SK-N-SH (cell line): ENCODE measurements around the gene IGFL4.

Experiments
- CHD2 ChIP-seq: fragments of 150-350 bp; IDR thresholded peaks from 2 replicates; pipeline ENCODE4 v1.6.1; 2018; ENCODE audit warnings: low read length; ENCODE audit not compliant: partially characterized antibody
- CTCF ChIP-seq: fragments of 200-600 bp; sonication (generic); IDR thresholded peaks from 2 replicates; pipeline ENCODE4 v1.6.1; 2017; ENCODE audit warnings: antibody characterized with exemption, mild to moderate bottlenecking, moderate library complexity
- EP300 ChIP-seq, 2 experiments: IDR thresholded peaks; 2 replicates each; pipeline versions ENCODE4 v1.4.0 to v1.6.1; 2012; ENCODE audit warnings: borderline replicate concordance in 1 of 2, low read depth in 1 of 2, low read length in 1 of 2
- EZH2phosphoT487 ChIP-seq: fragments of 200-600 bp; sonication (generic); IDR thresholded peaks from 2 replicates; pipeline ENCODE4 v1.6.1; 2017; ENCODE audit warnings: low read depth, mixed run types, mild to moderate bottlenecking, antibody characterized with exemption, moderate library complexity, borderline replicate concordance
- IRF3 ChIP-seq: fragments of 150-350 bp; IDR thresholded peaks from 2 replicates; pipeline ENCODE4 v1.6.1; 2016; ENCODE audit warnings: mild to moderate bottlenecking, low read depth, low read length
- MEF2A ChIP-seq: IDR thresholded peaks from 2 replicates; pipeline ENCODE4 v1.4.0; 2012; ENCODE audit warnings: low read depth, borderline replicate concordance
- POLR2AphosphoS5 ChIP-seq: IDR thresholded peaks from 2 replicates; pipeline ENCODE4 v1.6.1; 2012; ENCODE audit warnings: low read depth, low read length
- TAF1 ChIP-seq: IDR thresholded peaks from 2 replicates; pipeline ENCODE4 v1.6.1; 2012; ENCODE audit warnings: low read depth, mild to moderate bottlenecking, low read length, moderate library complexity, borderline replicate concordance
- USF2 ChIP-seq: fragments of 150-350 bp; IDR thresholded peaks from 2 replicates; pipeline ENCODE4 v1.6.1; 2017; ENCODE audit warnings: antibody characterized with exemption, low read length, low read depth, borderline replicate concordance
- YY1 ChIP-seq: IDR thresholded peaks from 2 replicates; pipeline ENCODE4 v1.4.0; 2012; ENCODE audit warnings: low read depth, mild to moderate bottlenecking
- TF ChIP-seq, protein P1 (sequence below): IDR thresholded peaks from 2 replicates; pipeline ENCODE4 v1.4.0; 2012; ENCODE audit warnings: low read depth, borderline replicate concordance
- TF ChIP-seq, protein P2 (sequence below): IDR thresholded peaks from 2 replicates; pipeline ENCODE4 v1.4.0; 2012; ENCODE audit warnings: low read depth, borderline replicate concordance
- TF ChIP-seq, protein P3 (sequence below): IDR thresholded peaks from 2 replicates; pipeline ENCODE4 v1.4.0; 2012; ENCODE audit warnings: low read depth

- no peak for TF ChIP-seq USF2
- TF ChIP-seq EZH2phosphoT487, result no peak
- no peak for TF ChIP-seq CTCF
- TF ChIP-seq, protein P1, sequence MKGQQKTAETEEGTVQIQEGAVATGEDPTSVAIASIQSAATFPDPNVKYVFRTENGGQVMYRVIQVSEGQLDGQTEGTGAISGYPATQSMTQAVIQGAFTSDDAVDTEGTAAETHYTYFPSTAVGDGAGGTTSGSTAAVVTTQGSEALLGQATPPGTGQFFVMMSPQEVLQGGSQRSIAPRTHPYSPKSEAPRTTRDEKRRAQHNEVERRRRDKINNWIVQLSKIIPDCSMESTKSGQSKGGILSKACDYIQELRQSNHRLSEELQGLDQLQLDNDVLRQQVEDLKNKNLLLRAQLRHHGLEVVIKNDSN, result no peak
- TF ChIP-seq EP300 (IDR thresholded peaks at IDR 0.05; ENCODE audit: borderline replicate concordance in 1 of 2, low read depth in 1 of 2, low read length in 1 of 2), result no peak
- no peak for TF ChIP-seq POLR2AphosphoS5
- no peak for TF ChIP-seq IRF3
- TF ChIP-seq, protein P2, sequence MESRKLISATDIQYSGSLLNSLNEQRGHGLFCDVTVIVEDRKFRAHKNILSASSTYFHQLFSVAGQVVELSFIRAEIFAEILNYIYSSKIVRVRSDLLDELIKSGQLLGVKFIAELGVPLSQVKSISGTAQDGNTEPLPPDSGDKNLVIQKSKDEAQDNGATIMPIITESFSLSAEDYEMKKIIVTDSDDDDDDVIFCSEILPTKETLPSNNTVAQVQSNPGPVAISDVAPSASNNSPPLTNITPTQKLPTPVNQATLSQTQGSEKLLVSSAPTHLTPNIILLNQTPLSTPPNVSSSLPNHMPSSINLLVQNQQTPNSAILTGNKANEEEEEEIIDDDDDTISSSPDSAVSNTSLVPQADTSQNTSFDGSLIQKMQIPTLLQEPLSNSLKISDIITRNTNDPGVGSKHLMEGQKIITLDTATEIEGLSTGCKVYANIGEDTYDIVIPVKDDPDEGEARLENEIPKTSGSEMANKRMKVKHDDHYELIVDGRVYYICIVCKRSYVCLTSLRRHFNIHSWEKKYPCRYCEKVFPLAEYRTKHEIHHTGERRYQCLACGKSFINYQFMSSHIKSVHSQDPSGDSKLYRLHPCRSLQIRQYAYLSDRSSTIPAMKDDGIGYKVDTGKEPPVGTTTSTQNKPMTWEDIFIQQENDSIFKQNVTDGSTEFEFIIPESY, result no peak
- TF ChIP-seq CHD2, result no peak
- TF ChIP-seq, protein P3, sequence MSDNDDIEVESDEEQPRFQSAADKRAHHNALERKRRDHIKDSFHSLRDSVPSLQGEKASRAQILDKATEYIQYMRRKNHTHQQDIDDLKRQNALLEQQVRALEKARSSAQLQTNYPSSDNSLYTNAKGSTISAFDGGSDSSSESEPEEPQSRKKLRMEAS, result no peak
- no peak for TF ChIP-seq TAF1
- no peak for TF ChIP-seq YY1
- TF ChIP-seq MEF2A, result no peak
Observed at GRCh38 chr19:45999653-46000121, 41.1 kb downstream of the IGFL4 start.
